ENCODE data around the gene HS3ST4. TPM values are rescaled to one million over a fixed set of nuclear protein-coding genes. Genes with fewer than 3 reads are reported as not detected.

The HS3ST4 gene
- total and polyA plus RNA-seq, 2 of the 8 experiments (the other 6 are each of a cell fraction or from before 2014, with no cell fraction given), result 1.9 to 3.3 TPM

DNA sequence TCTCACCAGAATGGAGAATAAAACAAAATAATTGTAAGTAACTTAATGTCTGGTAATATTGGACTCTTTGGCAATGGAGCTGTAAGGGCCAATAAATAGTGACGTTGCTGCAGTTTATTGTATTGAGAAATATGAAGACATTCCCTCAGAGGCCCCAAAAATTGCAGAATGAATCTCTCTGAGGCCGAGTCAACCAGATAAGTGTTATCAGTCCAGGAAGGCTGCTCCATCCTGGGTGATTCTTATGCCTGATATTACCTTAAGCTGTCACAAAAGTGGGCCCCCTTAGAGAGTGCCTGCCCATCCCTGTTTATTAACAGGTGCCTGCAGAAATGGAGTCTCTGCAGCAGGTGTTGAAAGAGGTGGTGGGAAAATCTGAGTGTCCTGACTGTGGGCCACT is 219.2 kb downstream of the HS3ST4 start:
- DNase-seq (ENCODE audit: low read depth in 1 of 2, low spot score in 2 of 2) (no peak), FAIRE-seq (no peak)
- H4K91ac ChIP-seq (replicated peaks; ENCODE audit: insufficient read length, low read length), result no peak overlapping the region
- H4K8ac ChIP-seq (ENCODE audit: extremely low read depth, insufficient read depth, low read length), result no peak overlapping the region
- H2BK5ac ChIP-seq (ENCODE audit: low read depth, low read length), result no peak overlapping the region
- no peak overlapping the region for H4K5ac ChIP-seq (ENCODE audit: insufficient read length, low read depth, low read length)
- no peak overlapping the region for H3K4me2 ChIP-seq (ENCODE audit: insufficient read depth in 1 of 2, low read depth in 2 of 2, low read length in 2 of 2)
- peaks cover 0 to 7% of the 10 kb centered on the region in 2 experiments for H4K20me1 ChIP-seq (replicated peaks in 1 of 2; ENCODE audit: control insufficient read depth in 1 of 2, insufficient read depth in 2 of 2, low read length in 2 of 2)
- H3K9me3 ChIP-seq (ENCODE audit: insufficient read depth in 2 of 2, low read depth in 1 of 2, low read length in 1 of 2), result no peaks in the 10 kb centered on the region
- no peak overlapping the region for H2BK12ac ChIP-seq (ENCODE audit: low read depth, low read length)
- peaks cover 2% of the 10 kb centered on the region; the same call in 1 of the 2 replicates for H3K79me1 ChIP-seq (ENCODE audit: low read depth, low read length)
- no peak overlapping the region for H2BK20ac ChIP-seq (ENCODE audit: low read length)
- H3K14ac ChIP-seq (ENCODE audit: insufficient read length), result no peak overlapping the region
- H2AK5ac ChIP-seq (ENCODE audit: low read depth, low read length), result no peak overlapping the region
- H3K4ac ChIP-seq (replicated peaks; ENCODE audit: insufficient read length, low read depth, low read length), result no peak overlapping the region
- no peak overlapping the region for H2AFZ ChIP-seq (ENCODE audit: low read length)
- H3K18ac ChIP-seq (ENCODE audit: extremely low read depth, low read length), result no peak overlapping the region
- no peaks in the 10 kb centered on the region for H3K27me3 ChIP-seq (replicated peaks in 1 of 4; ENCODE audit: control insufficient read depth in 3 of 4, extremely low read depth in 1 of 4, insufficient read depth in 3 of 4, low read length in 3 of 4)
- H3K79me2 ChIP-seq (ENCODE audit: control insufficient read depth in 1 of 2, insufficient read depth in 2 of 2, low read length in 2 of 2), result no peaks in the 10 kb centered on the region; a peak in 1 of 4 replicates
- no peak overlapping the region for H3K4me3 ChIP-seq (ENCODE audit: extremely low read depth in 1 of 4, insufficient read depth in 2 of 4, low read depth in 3 of 4, low read length in 4 of 4)
- H3K23ac ChIP-seq (ENCODE audit: insufficient read length), result no peak overlapping the region
- H2BK15ac ChIP-seq (ENCODE audit: low read length), result no peak overlapping the region
- no peak overlapping the region for H2BK120ac ChIP-seq (replicated peaks; ENCODE audit: low read depth, low read length)
- H3K56ac ChIP-seq (replicated peaks; ENCODE audit: insufficient read length, low read depth, low read length), result no peak overlapping the region
- ChIA-PET POLR2A (ENCODE audit: partially characterized antibody) (interaction anchor here (1.2 kb wide), 1 partner anchor 55 kb away, joined by 4 read pairs; no protein-coding TSS in a partner anchor), CTCF (ENCODE audit: partially characterized antibody) (no interaction called here)
- H3K27ac ChIP-seq (ENCODE audit: low read depth, low read length), result no peak overlapping the region
- H3K23me2 ChIP-seq (ENCODE audit: low read depth, low read length), result peaks cover 11% of the 10 kb centered on the region; the same call in 1 of the 2 replicates
- no peak overlapping the region for H3K9ac ChIP-seq (replicated peaks in 1 of 4; ENCODE audit: extremely low read depth in 1 of 4, low read depth in 3 of 4, low read length in 3 of 4)
- 80% methylated on average over 2 of the region's 2 CpGs; no CpG with 5 or more reads in 1 of the 2 experiments for WGBS, 2 experiments (ENCODE audit: extremely low coverage in 1 of 2, insufficient coverage in 1 of 2, insufficient read length in 1 of 2, insufficient replicate concordance in 2 of 2, low coverage in 1 of 2, low lambda C conversion rate in 2 of 2, missing lambda C conversion rate in 1 of 2)
- H3K4me1 ChIP-seq (replicated peaks in 1 of 4; ENCODE audit: control insufficient read depth in 3 of 4, insufficient read depth in 4 of 4, low read length in 3 of 4), result peaks cover 0 to 6% (median 2%) of the 10 kb centered on the region in 4 experiments; a peak in 2 of 7 replicates
- no peaks in the 10 kb centered on the region for H3K36me3 ChIP-seq (ENCODE audit: control insufficient read depth in 2 of 4, insufficient read depth in 4 of 4, low read length in 3 of 4)
- no peak for TF ChIP-seq POLR2A (IDR thresholded peaks at IDR 0.05; ENCODE audit: control extremely low read depth in 1 of 2, low read depth in 2 of 2, low read length in 2 of 2)
- no peak for TF ChIP-seq TCF12 (IDR thresholded peaks at IDR 0.05; ENCODE audit: low read depth, low read length)
